HG03039 (cell line): ENCODE measurements around the gene NDST1.
"Not testable (repeated sequence)": the region's sequence is repeated elsewhere in the genome, so short reads cannot be mapped to it uniquely, and the experiment has no call there.

ENCODE experiments used
- ATAC-seq: cut with Tn5 transposase; IDR thresholded peaks from one replicate; pipeline ENCODE4 v1.9.1; 2021; ENCODE audit warnings: mild to moderate bottlenecking, moderate library complexity; ENCODE audit not compliant: unreplicated experiment

NDST1 gene

DNA sequence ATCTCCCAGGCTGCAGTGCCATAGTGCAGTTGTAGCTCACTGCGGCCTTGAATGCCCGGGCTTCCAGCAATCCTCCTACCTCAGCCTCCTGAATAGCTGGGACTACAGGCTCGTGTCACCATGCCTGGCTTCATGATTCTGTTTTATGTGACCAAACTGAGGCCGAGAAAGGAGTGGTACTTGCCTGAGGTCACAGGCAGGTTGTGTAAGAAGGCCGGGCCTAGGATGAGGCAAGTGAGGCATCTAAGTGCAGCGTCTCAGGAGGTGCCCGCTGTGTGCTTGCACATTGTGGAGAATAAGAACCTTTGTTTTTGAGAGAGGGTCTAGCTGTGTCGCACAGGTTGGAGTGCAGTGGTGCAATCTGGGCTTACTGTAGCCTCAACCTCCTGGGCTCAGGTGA is 2.1 kb upstream of the NDST1 start:
- ATAC-seq = no peak

DNA sequence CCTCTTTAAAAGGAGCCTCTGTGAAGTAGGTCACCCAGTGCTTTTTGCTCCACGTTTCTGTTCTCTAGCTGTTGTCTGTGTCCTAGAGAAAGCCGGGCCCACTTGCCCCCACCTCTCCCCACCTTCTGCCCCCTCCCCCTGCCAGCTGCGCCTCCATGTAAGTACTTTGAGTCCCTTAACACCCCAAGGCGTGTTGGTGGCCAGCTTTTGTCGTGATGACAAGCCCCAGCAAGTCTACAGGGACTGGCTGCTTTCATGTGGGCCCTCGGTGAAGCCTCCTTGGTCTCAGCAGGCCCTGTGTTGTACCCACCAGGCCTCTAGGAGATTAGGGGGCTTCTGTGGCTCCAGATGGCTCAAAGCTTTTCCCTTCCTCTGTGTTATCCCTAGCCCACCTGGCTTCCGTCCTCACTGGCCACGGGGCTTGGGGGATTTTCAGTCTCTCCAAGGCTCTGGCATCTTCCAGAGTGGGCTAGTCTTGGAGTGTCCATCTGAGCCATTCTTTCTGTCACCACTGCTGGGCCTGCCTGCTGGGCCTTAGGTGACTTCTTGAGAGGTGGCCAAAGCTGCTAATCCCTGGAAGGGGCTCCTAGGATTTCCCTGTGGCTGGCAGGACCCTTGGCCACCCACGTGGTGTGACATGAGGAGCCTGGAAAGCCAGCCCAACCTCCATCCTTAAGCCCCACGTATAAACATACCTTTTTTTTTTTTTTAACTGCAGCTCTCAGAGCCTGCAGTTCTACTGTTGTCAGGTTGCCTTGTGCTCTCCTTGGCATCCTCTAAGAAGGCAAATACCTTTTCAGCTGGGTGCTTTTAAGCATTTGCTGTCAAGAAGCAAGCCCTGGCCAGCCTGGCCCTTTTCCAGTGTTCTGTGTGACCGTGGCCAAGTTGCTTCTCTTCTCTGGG is 1.1 kb upstream of the NDST1 start:
- ATAC-seq = no peak

DNA sequence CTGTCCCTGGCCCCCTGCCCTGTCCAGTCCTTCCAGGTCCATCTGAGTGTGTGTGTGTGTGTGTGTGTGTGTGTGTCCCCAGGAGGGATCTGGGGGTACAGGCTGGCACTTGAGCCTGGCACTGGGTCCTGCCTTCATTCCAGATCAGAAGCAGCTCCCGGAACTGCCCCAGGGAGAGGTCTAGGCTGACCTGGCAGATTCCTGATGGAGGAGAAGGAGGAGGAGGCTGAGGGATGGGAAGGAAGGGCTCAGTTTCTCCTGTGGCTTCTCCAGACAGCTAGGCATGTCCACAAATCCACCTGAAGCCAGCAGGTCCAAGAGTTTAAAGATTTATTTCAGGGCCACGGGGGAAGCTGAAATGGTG is 328 bp downstream of the NDST1 start:
- ATAC-seq = no peak

DNA sequence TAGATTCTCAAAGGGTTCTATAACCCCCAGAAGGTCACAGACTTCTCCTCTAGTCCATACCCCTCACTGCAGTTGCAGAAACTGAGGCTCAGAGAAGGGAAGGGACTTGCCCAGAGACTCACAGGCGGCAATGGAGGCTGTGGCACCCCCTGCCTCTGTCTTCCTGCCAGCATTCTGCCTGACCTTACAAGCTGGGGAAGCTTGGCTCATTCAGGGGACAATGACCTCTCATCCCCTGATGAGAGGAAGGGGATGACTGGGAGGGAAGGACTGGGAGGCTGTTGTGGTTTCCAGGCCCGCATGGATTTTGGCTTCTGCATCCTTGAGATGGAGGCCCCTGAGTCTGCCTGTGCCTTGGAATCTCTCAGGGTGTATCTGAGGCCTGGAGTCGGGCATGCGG is 897 bp downstream of the NDST1 start:
- ATAC-seq = no peak

DNA sequence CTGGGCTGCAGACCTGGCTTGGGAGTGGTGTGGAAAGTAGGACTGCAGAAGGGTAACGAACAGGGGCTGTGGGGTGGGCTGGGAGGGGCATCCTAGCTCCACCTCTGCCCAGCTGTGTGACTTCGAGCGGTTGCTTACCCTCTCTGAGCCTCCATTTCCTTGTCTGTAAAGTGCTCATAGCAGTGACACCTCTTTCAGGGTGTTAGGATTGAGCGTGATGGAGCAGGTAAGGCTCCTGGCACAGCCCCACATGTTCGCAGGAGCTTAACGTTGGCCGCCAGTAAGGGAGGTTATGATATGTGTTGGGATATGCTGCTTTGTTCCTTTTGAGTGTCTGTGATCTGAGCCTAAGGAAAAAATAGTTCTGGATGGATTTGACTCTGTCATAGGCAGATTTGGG is 2.1 kb downstream of the NDST1 start:
- no peak for ATAC-seq

DNA sequence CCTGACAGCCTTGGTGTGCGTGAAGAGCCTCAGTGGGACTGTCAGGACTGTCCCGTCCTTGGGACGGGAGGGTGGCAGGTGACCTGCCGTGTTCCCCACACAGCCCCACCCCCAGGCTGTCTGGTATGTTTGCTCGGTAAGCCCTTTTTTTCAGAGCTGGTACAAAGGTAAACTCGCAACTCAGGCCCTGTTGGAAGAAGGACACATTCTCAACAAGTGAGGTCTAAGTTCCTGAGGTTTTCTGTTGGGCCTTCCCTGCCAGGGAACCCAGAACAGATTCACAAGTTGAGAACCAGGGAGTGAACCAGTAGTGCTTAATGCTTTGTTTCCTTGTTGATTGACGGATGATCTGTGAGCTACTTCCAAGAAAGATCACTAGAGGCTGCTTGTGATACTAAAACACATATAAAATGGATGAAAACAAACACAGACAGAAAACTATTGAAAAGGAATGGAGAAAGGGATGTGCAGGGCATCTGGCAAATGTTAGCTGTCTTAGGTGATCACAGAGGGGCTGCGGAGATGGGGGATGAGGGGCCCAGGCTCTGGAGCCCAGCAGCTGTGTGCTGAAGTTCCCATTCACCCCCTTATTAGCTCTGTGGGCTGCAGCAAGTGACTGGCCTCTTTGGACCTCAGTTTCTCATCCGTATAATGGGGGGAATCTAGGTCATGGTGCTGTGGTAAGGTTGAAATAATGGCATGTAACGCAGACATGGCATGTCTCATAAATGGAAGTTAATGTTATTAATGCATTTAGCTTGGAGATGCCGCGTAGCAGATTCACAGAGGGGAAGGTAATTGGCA is 2.7 kb downstream of the NDST1 start:
- no peak for ATAC-seq

DNA sequence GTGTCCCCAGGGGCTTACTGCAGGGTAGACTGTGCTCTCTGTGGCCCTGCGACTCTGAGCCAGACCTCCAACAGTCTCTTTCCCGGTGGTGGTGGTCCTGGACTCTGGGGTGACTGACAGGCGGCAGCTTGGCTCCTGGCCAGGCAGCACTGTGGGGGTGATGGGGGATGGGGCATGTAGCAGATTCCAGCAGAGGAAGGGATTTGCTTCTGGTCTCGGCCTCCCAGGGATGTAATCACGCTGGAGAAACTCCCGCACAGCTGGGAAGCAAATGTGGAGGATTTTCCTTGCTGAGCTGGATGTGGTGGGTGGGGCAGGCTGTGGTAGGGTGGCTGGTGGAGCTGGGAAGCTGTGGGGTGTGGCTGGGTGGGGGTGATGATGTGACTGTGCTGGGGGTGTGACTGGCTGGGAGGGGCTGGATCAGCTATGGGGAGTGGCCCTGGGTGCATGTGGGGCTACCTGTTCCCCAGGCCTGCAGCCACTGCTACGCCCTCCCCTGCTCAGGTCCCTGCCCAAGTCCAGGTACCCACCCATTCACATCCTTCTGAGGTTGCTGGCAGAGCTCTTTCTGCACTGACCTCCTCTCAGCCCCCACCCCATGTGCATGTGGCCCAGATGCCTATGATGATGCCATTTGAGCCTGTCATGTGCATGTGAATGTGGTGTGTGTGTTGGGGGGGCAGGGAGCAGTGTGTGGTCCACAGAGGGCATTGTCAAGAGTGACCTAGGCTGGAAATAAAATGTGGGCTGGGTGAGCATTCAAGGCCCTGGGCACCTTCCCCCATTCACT is 3.8 kb downstream of the NDST1 start:
- ATAC-seq = no peak

DNA sequence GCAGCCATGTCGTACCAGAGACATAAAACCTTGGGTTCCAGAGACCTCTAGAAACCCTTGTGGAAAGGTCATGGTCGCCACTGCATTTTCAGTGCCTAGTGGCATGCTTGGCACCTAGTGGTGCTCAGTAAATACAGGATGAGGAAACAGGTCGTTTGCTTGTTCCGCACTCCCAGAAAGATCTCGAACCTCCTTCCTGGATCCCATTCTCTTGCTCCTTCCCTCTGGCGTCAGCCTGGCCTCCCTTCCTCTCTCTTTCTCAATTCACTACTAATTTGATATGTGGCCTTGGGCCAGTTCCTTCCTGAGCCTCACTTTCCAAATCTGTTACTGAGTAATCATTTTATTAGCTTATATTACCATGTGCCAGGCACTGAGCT is 4.4 kb downstream of the NDST1 start:
- no peak for ATAC-seq

DNA sequence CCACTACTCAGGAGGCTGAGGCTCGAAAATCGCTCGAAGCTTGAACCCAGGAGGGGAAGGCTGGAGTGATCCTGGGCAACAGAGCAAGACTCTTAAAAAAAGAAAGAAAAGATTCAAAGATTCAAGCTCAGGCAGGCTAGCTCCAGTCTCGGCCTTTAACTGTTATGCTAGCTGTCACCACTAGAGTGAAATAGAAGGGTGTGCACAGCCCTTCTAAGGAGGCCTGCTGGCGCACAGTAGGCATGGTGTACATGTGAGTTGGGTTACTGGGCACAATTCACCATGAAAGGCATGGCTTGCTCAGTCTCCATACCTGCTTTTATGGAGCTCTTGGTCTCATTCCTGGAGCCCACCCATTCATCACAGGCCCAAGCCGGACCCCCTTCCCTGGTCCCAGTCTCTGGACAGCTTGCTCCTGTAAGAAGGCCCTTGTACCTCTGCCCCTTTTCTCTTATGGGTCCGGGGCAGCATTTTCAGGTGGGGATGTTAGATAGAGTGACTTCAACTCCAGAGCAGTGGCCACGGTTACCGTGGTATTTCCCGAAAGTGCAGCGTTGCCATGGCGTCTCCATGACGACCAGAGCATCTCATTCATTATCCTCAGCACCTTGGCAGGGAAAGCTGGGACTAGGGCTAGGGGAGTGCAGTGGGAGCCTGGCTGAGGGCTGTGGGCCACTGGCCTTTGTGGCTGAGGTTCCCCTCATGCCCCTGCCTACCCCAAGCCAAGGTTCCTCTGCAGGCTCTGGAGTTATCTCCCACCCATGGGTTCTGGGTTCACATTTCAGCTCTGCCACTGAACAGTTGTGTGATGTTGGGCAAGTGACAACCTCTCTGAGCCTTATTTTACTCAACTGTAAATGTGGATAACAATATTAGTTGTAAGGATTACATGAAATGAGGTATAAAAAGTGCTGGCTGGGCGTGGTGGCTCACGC is 5.7 kb downstream of the NDST1 start:
- ATAC-seq = no peak

DNA sequence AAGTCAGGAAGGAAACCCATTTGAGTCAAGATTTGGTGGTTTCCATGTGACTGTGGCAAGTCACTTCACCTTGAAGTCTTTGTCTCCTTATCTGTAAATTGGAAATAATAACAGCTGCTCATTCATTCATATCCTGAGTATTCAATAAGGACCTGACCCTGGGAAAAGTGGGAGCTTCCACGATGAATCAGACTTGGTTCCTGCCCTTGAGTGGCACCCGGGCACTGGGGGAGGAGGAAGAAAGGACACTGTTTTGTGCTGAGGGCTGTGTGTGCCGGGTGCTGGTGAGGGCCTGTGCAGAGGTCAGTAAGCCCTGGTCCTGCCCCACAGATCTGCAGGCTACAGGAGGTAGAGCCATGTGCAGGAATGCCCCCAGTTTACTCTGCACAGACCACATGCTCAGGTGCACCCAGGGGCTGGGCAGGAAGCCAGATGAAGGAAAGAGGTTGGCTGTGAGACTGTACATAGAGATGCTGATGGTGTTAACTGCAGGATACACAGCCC is 6.8 kb downstream of the NDST1 start:
- ATAC-seq = no peak

DNA sequence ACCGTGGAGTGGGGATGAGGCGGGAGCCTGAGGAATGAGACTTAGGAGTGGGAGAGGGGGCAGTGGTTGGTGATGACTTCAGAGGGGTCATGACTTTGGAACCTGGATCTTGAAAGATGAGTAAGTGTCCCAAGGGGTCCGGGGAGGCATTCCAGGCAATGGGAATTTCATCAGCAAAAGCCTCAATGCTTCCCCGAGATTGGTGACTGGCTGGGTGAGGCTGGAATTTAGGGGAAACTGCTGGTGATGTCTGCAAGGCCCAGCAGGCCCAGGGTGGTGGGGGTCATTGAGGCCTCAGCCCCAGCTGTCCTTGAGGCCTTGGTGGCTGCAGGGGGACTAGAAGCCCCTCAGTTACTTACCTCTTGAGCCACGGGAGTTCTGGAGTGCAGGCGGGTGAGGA is 7.5 kb downstream of the NDST1 start:
- no peak for ATAC-seq

DNA sequence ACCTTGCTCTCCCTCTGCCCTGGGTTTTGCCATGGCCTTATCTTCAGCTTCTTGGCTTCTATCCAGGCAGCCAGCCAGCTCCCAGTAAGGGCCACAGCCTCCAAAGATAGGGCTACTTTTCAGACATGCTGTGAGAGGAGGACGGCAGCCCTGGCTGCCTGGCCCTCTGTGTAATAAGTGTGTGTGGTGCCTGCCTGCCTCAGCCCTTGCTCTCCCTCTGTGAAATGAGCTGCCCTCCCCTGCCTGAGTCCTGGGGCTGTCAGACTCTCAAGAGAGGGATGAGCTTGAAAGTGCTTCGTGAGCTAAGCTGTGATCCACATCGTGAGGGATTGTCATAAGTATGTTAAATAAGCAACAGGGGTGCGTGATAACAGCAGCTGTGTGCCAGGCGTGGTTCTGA is 8.1 kb downstream of the NDST1 start:
- no peak for ATAC-seq

DNA sequence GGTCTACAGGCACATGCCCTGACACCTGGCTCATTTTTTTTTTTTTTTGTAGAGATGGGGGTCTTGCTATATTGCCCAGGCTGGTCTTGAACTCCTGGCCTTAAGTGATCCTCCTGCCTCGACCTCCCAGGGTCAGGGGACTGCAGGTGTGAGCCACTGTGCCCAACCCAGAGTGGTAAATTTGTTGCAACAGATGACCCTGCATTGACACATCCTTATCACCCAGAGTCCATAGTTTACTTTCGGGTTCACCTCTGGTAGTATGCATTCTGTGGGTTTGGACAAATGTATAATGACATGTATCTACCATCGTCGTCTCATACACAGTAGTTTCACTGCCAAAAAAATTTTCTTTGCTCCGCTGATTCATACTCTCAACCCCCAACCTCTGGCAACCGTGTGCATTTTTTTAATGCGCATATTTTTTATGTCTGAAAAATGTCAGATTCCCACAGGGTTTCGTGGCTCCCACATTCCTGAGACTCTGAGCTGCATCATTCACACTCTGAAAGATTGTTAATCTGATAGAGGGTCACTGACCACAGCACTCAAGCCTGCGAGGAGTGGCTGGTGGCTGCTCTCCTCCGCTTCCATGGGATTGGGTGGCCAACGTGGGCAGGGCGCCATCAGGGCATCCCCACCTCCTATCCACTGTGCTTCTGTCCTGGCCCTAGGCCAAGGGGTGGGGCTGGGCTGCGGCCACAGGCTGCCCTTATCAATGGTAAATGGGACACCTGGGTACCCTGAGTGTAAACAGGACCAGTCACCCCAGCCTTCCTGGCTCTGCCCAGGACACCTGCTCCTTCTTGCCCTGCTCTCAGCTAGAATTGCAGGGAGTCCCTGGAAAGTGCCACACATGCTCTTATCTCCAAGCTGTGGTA is 9.6 kb downstream of the NDST1 start:
- ATAC-seq = no peak

DNA sequence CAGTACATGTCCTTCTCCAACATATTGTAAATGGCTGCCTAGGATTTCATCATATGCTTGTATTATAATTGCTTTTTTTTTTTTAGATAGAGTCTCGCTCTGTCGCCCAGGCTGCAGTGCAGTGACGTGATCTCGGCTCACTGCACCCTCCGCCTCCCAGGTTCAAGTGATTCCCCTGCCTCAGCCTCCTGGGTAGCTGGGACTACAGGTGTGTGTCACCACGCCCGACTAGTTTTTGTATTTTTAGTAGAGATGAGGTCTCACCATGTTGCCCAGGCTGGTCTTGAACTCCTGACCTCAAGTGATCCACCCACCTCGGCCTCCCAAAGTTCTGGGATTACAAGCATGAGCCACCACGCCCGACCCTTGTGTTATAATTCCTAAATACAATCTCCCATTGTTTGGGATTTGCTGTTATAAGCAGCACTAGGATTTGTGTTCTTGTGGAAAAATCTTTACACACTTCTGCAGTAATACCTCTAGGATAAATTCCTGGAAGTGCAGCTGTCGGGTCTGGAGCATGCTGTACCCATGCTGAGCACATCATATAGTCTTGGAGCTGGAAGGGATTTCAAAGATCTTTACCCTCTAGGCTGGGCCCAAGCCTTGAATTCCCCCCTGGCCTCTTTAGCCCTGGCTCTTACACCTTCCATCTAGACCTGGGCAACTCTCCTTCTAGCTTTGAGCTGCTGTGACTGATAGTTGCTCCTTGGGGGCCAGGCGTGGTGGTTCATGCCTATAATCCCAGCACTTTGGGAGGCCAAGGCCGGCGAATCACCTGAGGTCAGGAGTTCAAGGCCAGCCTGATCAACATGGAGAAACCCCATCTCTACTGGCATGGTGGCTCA is 11.0 kb downstream of the NDST1 start:
- ATAC-seq = not testable (repeated sequence)

DNA sequence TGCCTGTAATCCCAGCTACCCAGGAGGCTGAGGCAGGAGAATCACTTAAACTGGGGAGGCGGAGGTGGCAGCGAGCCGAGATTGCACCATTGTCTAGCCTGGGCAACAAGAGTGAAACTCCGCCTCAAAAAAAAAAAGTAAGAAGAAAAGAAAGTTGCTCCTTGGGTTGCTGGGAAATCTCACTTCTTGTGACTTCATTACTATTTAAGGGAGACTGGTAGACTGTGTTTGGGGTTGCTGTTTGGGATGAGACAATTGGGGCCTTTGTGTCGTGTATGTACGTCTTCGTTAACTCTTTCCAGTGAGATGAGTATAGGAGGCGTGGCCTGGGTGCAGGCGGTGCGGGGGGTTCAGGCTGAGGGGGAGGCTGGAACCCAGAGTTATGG is 11.6 kb downstream of the NDST1 start:
- no peak for ATAC-seq

DNA sequence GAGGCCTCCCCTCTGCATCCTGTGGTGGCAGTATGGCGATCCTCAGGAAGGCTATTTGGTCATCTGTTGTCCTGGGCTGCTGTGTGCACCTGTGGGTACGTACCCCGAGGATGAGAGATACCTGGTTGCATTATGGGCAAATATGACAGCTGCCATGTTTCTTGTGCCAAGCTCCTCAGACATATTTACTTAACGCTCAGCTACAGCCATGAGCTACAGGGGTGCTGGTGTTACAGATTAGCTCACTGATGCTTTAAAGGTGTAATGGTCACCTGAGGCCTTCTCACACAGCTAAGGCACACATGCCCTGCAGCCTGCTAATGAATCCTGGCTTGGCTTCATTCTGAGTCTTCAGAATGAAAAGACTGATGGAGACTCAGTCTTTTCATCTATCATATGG is 12.0 kb downstream of the NDST1 start:
- no peak for ATAC-seq

DNA sequence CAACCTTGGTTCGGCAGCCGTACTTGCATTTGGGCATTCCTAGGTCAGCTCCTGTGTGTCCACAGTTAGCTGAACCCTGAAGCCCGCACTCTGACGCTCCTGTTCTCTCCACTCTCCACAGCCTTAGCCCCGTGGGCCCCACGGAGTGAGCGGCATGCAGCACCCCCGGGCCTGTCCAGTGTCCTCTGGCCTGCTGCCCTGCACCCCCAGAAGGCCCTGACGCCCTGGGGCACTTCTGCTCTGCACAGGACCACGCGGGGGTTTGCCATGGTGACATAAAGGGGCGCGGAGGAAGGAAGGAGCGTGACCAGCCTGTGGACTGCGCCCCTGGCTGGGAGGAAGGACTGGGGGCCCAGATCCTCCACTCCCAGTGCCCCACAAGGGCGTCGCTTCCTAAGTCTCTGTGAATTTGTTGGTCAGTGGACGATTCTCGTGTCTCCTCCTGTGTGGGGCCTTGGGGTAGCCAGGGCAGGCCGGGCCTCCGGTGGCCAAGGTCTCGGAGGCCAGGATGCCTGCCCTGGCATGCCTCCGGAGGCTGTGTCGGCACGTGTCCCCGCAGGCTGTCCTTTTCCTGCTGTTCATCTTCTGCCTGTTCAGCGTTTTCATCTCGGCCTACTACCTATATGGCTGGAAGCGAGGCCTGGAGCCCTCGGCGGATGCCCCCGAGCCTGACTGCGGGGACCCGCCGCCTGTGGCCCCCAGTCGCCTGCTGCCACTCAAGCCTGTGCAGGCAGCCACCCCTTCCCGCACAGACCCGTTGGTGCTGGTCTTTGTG is 13.0 kb downstream of the NDST1 start:
- no peak for ATAC-seq

DNA sequence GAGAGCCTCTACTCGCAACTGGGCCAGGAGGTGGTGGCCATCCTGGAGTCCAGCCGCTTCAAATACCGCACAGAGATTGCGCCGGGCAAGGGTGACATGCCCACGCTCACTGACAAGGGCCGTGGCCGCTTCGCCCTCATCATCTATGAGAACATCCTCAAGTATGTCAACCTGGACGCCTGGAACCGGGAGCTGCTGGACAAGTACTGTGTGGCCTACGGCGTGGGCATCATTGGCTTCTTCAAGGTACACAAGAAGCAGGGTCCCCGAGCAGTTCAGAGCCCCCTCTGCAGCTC is 13.5 kb downstream of the NDST1 start:
- ATAC-seq = no peak
